ENCODE results near the gene LRRC4C.
"Not testable (repeated sequence)": the region's sequence is repeated elsewhere in the genome, so short reads cannot be mapped to it uniquely, and the experiment has no call there.

Gene LRRC4C

DNA sequence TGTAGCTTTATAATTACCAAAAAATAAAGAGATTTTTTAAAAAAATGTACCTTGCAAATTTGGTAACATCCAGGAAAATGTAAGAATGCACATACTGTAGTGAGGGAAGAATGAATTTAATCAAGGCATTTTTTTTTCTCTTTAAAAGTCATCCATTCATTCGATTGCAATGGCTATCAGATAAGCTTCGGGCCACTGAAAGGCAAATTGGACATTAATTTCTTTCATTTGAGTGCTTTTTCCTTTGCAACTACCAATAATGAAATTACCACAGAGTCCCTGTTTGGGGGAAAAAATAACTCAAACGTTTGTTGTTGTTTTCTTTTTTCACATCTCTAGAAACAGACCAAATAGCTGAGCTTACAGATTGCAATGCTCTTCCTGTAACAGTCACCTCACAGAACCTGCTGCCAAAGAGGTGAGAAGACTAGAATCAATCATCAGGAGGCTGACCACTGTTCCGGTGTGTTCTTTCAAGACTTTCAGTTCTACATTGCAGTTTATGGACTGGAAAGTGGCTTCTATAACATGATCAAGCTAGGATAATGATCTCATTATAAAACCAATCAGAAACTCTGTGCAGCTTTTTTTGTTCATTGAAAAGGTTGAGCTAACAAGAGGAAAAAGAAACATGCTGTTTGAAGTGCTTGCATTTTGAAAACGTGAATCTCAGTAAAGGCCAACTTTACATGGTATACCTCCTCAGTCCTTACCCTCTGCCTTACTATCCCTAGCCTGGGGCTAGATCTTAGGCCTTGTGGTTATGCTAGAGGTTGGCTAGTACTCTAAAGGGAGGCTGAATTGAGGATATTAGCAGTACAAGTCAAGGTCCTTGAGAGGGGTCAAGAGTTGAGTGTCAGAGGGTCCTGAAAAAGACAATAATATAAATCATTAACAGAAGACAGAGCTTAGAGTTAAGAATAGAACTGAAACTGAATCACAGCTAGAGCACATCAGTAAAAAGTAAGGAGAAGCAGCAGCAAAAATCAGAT lies 1276.1 kb downstream of the LRRC4C start:
- Histone ChIP-seq H3K4me3 (ENCODE audit: low read length) (no peak overlapping the region), H3K9ac (ENCODE audit: low read length) (no peak overlapping the region), H3K9me3 (ENCODE audit: control insufficient read depth, low read length) (no peaks in the 10 kb centered on the region), H3K4me1 (ENCODE audit: control insufficient read depth, insufficient read depth, low read length) (no peaks in the 10 kb centered on the region), H3K36me3 (ENCODE audit: control insufficient read depth, insufficient read depth, low read length, severe bottlenecking) (no peaks in the 10 kb centered on the region), H3K27me3 (replicated peaks; ENCODE audit: control insufficient read depth, insufficient read depth, low read length) (no peaks in the 10 kb centered on the region)
- DNase-seq (ENCODE audit: low read depth) = no peak

DNA sequence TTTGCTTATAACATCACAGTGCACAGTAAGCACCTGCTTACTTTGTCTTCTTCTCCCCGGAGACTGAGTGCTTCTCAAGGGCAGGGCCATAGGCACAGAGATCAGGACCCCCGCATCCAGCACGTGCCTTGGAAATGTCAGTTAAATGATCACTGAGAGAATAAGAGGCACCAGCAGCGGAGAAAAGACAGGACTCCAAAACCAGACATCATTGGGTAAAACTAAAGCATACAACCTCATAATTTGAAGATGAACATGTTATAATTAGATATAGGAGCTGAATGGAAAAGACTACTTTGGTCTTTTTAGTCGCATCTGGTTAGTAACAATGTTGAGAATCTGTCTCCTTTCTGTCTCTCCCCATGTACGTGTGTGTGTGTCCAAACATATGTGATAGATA lies 1279.9 kb downstream of the LRRC4C start:
- Histone ChIP-seq H3K9me3 (ENCODE audit: control insufficient read depth, low read length) (no peaks in the 10 kb centered on the region), H3K27me3 (replicated peaks; ENCODE audit: control insufficient read depth, insufficient read depth, low read length) (no peaks in the 10 kb centered on the region), H3K9ac (ENCODE audit: low read length) (no peak overlapping the region), H3K36me3 (ENCODE audit: control insufficient read depth, insufficient read depth, low read length, severe bottlenecking) (no peaks in the 10 kb centered on the region), H3K4me1 (ENCODE audit: control insufficient read depth, insufficient read depth, low read length) (no peaks in the 10 kb centered on the region), H3K4me3 (ENCODE audit: low read length) (no peak overlapping the region)
- DNase-seq (ENCODE audit: low read depth) = no peak

DNA sequence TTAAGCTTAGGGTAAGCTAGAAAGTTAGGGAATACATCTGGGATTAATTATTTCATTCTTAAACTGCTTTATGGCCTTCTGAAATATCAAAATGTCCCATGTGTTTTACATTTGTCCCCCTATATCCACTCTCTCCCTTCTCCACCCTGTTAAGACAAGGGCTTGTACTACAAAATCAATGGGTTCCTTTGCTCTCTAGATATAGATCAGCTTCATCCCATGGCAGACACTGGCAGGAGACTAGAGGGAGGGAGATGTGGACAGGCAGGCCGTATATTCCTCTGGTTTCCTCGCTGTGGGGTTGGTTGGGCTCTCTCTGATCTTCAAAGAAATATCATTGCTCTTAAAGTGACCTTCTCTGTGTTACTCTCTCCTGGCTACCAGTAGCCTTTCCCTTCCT lies 1281.0 kb downstream of the LRRC4C start:
- H3K27me3 ChIP-seq (replicated peaks; ENCODE audit: control insufficient read depth, insufficient read depth, low read length) = no peaks in the 10 kb centered on the region
- no peaks in the 10 kb centered on the region for H3K4me1 ChIP-seq (ENCODE audit: control insufficient read depth, insufficient read depth, low read length)
- H3K9me3 ChIP-seq (ENCODE audit: control insufficient read depth, low read length) = no peaks in the 10 kb centered on the region
- H3K9ac ChIP-seq (ENCODE audit: low read length) = no peak overlapping the region
- H3K36me3 ChIP-seq (ENCODE audit: control insufficient read depth, insufficient read depth, low read length, severe bottlenecking) = no peaks in the 10 kb centered on the region
- DNase-seq (ENCODE audit: low read depth) = no peak
- H3K4me3 ChIP-seq (ENCODE audit: low read length) = no peak overlapping the region

DNA sequence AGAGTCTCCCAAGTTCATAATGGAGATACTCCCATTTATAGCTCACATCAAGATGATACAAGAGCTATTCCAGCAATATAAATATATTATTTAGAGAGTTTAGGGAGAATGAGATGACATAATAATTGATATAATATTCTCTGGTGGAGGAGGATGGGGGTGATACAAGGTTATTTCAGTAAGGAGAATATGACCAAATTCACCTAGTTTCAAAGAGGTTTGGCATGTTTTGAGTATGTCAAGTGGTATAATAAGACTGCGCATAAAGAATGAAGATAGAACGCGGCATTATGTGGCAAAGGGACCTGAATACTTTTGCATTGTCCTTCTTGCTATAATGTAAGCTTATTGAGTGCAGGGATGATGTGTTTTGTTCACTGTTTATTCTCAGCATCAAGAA lies 1283.5 kb downstream of the LRRC4C start:
- no peaks in the 10 kb centered on the region for H3K4me1 ChIP-seq (ENCODE audit: control insufficient read depth, insufficient read depth, low read length)
- H3K9ac ChIP-seq (ENCODE audit: low read length) = no peak overlapping the region
- no peaks in the 10 kb centered on the region for H3K36me3 ChIP-seq (ENCODE audit: control insufficient read depth, insufficient read depth, low read length, severe bottlenecking)
- no peak overlapping the region for H3K4me3 ChIP-seq (ENCODE audit: low read length)
- no peak for DNase-seq (ENCODE audit: low read depth)
- H3K27me3 ChIP-seq (replicated peaks; ENCODE audit: control insufficient read depth, insufficient read depth, low read length) = no peaks in the 10 kb centered on the region
- H3K9me3 ChIP-seq (ENCODE audit: control insufficient read depth, low read length) = no peaks in the 10 kb centered on the region

DNA sequence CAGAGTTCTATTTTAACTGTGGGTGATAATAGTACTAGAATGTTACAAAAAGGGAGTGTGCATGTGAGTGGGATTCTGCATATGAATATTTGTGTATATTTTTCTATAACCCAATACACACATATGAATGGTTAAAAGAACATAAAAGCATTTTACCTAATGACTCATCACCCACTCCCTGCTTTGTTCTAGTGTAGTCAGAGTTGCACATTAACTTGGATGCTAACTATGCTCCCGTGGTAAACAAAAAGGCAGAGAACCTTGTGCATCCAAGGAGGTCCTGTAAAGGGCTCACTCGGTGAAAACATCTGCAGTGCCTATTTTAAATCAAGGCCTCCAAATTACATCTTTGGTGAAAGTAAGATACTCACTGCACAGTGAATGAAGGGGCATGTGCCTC lies 1289.4 kb downstream of the LRRC4C start:
- Histone ChIP-seq H3K36me3 (ENCODE audit: control insufficient read depth, insufficient read depth, low read length, severe bottlenecking) (no peaks in the 10 kb centered on the region), H3K9ac (ENCODE audit: low read length) (no peak overlapping the region), H3K9me3 (ENCODE audit: control insufficient read depth, low read length) (no peaks in the 10 kb centered on the region), H3K4me3 (ENCODE audit: low read length) (no peak overlapping the region), H3K27me3 (replicated peaks; ENCODE audit: control insufficient read depth, insufficient read depth, low read length) (no peaks in the 10 kb centered on the region), H3K4me1 (ENCODE audit: control insufficient read depth, insufficient read depth, low read length) (no peaks in the 10 kb centered on the region)
- no peak for DNase-seq (ENCODE audit: low read depth)

DNA sequence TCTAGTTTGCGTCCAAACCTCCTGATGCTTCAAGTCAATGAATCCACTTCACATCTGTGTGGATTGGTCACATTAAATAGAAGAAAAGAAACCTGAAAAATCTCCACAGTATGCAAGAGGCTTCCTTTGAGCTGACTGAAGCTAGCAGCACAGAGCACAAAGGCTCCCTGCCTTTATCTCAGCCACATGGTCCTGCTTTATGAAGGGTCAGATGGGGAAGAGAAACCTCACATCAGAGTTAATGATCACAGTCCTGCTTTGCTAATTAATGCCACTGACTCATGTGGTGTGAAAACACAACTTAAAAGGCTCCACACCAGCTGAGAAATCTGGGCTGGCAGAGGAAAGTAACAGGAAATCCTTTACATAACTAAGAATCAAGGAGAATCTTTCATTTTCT lies 1291.0 kb downstream of the LRRC4C start:
- Histone ChIP-seq H3K9ac (ENCODE audit: low read length) (no peak overlapping the region), H3K9me3 (ENCODE audit: control insufficient read depth, low read length) (no peaks in the 10 kb centered on the region), H3K4me1 (ENCODE audit: control insufficient read depth, insufficient read depth, low read length) (no peaks in the 10 kb centered on the region), H3K4me3 (ENCODE audit: low read length) (no peak overlapping the region), H3K36me3 (ENCODE audit: control insufficient read depth, insufficient read depth, low read length, severe bottlenecking) (no peaks in the 10 kb centered on the region), H3K27me3 (replicated peaks; ENCODE audit: control insufficient read depth, insufficient read depth, low read length) (no peaks in the 10 kb centered on the region)
- no peak for DNase-seq (ENCODE audit: low read depth)

DNA sequence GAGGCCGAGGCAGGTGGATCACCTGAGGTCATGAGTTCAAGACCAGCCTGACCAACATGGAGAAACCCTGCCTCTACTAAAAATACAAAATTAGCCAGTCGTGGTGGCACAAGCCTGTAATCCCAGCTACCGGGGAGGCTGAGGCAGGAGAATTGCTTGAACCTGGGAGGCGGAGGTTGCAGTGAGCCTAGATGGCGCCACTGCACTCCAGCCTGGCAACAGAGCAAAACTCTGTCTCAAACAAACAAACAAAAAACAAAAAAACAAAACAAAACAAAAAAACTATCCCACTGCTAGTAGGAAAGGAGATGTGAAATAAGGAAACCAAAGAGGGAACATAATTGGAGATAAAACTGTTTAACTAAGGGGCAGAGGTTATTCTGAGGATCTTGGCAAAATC lies 1291.6 kb downstream of the LRRC4C start:
- H3K36me3 ChIP-seq (ENCODE audit: control insufficient read depth, insufficient read depth, low read length, severe bottlenecking); H3K9ac ChIP-seq (ENCODE audit: low read length); H3K27me3 ChIP-seq (replicated peaks; ENCODE audit: control insufficient read depth, insufficient read depth, low read length); H3K9me3 ChIP-seq (ENCODE audit: control insufficient read depth, low read length); DNase-seq (ENCODE audit: low read depth); H3K4me3 ChIP-seq (ENCODE audit: low read length); H3K4me1 ChIP-seq (ENCODE audit: control insufficient read depth, insufficient read depth, low read length): not testable (repeated sequence)

DNA sequence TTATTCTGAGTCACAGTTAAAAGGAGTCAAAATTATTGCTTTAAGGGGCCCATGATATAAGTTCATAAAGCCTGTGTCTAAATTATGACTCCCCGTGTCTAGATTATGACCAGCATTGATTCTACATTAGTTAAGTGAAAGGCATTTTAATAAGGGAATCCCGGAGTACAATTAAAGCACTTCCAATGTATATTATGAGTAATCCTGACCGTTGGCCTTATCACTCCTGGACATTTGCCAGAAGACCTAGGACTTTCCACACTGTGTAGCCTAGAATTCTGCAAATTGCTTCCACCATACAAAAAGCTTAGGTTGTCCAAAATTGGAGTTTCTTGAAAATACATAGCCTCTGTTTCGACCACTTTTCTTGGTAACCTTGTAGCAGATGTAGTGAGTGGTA lies 1292.6 kb downstream of the LRRC4C start:
- Histone ChIP-seq H3K9ac (ENCODE audit: low read length) (no peak overlapping the region), H3K36me3 (ENCODE audit: control insufficient read depth, insufficient read depth, low read length, severe bottlenecking) (no peaks in the 10 kb centered on the region), H3K9me3 (ENCODE audit: control insufficient read depth, low read length) (no peaks in the 10 kb centered on the region), H3K4me1 (ENCODE audit: control insufficient read depth, insufficient read depth, low read length) (peaks cover 8% of the 10 kb centered on the region), H3K27me3 (replicated peaks; ENCODE audit: control insufficient read depth, insufficient read depth, low read length) (no peaks in the 10 kb centered on the region), H3K4me3 (ENCODE audit: low read length) (no peak overlapping the region)
- no peak for DNase-seq (ENCODE audit: low read depth)

DNA sequence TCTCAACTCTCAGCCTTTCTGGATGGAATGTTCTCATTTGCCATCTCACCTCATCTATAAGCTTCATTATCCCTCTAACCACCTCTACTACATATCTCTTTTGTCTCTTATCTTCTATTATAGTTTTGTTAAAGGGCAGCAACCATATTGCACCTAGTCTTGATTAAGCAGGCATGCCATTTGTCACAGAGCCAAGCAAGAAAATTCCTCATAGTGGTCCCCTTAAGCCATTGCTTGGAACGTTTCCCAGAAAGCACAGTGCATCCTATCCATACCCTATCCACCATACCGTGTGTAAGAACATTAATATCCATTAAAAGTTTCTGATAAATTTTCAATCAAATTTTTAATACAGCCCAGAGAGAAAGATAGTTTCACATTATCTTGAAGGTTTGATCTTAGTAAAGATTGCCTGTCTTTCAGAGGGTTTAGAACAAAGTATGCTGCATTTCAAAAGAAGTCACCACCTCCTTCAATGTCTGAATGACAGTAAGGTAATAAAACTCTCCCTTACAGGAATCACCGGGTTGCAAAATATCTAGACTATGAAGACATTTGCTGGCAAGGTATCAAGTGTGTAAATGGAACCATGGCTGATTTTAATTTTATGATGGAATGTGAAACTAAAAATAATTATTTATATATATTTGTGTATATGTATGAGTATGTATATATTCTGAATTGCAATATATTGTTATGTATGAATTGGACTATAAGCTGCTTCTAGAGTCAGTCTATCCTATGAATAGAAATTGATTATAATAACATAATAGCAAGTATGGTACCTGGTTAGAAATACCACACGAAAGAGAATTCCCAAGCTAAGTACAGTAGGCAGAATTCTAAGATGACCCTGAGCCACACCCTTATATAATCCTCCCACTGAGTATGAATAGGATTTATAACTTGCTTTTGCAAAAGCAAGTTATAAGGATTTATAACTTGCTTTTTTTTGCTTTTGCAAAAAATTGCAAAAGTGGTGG lies 1296.3 kb downstream of the LRRC4C start:
- Histone ChIP-seq H3K4me1 (ENCODE audit: control insufficient read depth, insufficient read depth, low read length) (peaks cover 8% of the 10 kb centered on the region), H3K27me3 (replicated peaks; ENCODE audit: control insufficient read depth, insufficient read depth, low read length) (no peaks in the 10 kb centered on the region), H3K4me3 (ENCODE audit: low read length) (no peak overlapping the region), H3K9ac (ENCODE audit: low read length) (no peak overlapping the region), H3K36me3 (ENCODE audit: control insufficient read depth, insufficient read depth, low read length, severe bottlenecking) (no peaks in the 10 kb centered on the region), H3K9me3 (ENCODE audit: control insufficient read depth, low read length) (no peaks in the 10 kb centered on the region)
- DNase-seq (ENCODE audit: low read depth) = no peak

DNA sequence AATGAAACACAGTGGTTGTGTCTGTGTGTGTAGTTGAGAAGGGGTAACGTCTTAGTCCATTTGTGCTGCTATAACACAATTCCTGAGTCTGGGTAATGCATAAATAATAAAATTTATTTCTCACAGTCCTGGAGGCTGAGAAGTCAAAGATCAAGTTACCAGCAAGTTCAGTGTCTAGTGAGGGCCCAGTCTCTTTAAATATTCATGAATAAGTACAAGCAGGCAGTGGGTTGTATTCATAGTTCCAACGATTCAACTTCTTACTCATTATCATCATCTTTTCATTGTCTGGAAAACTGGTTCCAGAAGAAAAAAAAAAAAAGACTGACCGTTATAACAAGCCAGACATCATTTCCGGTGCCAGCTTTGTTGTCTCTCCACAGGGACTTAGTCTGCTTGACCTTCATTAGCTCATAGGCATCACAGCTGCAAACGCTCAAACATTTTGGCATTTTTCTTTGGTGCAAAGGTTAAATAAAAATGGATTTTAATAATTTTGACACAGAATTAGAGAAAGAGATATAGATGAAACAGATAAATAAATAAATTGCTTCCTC lies 1297.5 kb downstream of the LRRC4C start:
- Histone ChIP-seq H3K27me3 (replicated peaks; ENCODE audit: control insufficient read depth, insufficient read depth, low read length) (no peaks in the 10 kb centered on the region), H3K9me3 (ENCODE audit: control insufficient read depth, low read length) (no peaks in the 10 kb centered on the region), H3K9ac (ENCODE audit: low read length) (no peak overlapping the region), H3K4me3 (ENCODE audit: low read length) (no peak overlapping the region), H3K4me1 (ENCODE audit: control insufficient read depth, insufficient read depth, low read length) (peaks cover 8% of the 10 kb centered on the region), H3K36me3 (ENCODE audit: control insufficient read depth, insufficient read depth, low read length, severe bottlenecking) (no peaks in the 10 kb centered on the region)
- DNase-seq (ENCODE audit: low read depth) = no peak

DNA sequence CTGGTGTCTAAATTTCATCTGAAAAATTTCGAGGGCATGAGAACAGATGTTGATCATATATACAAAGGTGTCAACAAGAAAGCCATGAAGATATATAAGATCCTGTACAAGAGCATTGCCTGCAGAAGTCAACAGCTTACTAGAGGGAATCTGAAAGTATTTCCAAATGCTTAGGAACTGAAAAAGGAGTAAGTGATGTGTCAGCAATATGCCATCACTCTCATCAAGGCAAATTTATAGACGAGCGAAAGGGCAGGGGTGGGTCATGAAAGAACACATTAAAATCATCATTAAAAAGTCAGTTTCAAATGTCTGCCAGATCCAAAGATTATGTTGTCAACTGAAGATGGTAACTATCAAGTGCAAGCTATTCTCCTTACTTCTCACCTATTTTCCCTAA lies 1299.0 kb downstream of the LRRC4C start:
- H3K4me1 ChIP-seq (ENCODE audit: control insufficient read depth, insufficient read depth, low read length) = peaks cover 8% of the 10 kb centered on the region
- H3K36me3 ChIP-seq (ENCODE audit: control insufficient read depth, insufficient read depth, low read length, severe bottlenecking) = no peaks in the 10 kb centered on the region
- H3K27me3 ChIP-seq (replicated peaks; ENCODE audit: control insufficient read depth, insufficient read depth, low read length) = no peaks in the 10 kb centered on the region
- peaks cover 8% of the 10 kb centered on the region for H3K9me3 ChIP-seq (ENCODE audit: control insufficient read depth, low read length)
- no peak overlapping the region for H3K9ac ChIP-seq (ENCODE audit: low read length)
- no peak for DNase-seq (ENCODE audit: low read depth)
- H3K4me3 ChIP-seq (ENCODE audit: low read length) = no peak overlapping the region

All from adipocyte (in vitro differentiated cells).